Raji (cell line): ENCODE data around the gene GRIK2.

Experiments
- POLR2A ChIP-seq: IDR thresholded peaks from 2 replicates; pipeline ENCODE4 v1.6.1; 2011; ENCODE audit warnings: low read depth, low read length, control low read depth; ENCODE audit not compliant: insufficient read depth

Gene GRIK2

DNA sequence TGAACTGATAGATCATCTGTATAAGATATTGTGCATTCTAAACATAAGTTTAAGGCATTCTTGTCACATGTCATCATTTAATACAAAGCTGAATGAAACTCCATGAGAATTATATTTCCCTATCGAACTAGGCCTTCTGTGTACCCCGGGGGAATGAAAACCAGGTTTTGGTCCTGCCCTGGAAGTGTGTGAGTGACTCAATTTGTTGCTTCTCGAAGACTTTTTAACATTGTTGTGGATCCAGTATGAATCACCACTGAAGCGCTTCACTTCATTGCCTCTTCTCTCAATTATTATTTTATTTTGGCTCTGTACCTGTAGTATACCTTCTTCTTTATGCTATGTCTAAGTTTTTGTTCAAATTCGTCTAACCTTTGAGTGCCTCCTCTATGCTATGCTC, 150.8 kb downstream of the GRIK2 start:
- TF ChIP-seq POLR2A: no peak

DNA sequence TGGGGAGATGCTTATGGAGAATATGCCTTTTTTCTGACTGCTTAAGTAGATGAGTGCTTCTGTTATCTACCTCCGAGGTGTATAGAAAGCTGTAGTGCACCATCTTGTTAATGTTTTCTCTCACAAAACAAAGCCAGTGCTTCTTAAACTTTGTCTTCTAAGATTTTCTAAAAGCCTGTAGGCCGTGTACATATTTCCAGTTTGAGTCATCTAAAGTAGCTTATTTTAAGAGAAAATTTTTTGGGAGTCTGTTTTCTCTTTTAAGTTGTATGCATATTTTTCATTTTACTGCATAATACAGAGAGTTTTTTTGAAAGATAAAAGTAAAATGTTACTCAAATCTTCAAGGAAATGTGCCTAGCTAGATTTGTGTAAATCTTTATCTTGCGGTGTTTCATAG, 151.7 kb downstream of the GRIK2 start:
- no peak for TF ChIP-seq POLR2A

DNA sequence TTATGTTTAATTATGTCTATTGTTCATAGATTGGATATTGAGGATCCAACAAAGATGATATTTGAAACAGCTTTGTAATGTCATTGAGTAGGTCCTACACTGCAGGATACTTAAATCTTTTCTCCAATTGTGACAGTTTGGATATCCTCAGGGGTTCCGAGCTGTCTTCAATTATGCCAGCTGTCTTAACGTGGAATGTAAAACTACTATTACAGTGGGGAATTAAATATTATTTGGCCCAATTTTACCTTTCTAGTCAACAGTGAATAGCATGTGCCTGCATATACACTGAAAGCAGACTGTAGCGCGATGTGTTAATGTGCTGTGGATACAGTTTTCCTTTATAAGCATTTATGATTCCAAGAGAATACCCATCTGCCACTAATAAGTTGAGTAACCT, 156.9 kb downstream of the GRIK2 start:
- TF ChIP-seq POLR2A: no peak

DNA sequence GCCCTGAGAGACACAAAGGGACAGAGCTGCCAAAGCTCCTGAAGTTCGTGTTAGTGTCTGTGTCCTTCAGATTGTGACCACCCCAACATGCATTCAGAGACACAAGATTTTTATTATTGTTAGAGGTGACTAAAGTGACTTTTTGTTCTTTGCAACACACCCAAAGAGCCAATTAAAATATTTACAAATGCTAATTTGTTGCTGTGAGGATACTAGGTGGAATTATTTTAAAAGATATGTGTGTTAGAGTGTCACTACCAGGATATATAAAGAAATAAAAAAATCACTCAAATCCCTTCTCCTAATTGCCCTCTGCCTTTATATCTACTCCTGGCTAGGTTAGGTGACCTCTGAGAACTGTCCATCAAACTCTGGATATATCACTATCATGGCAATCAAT, 160.7 kb downstream of the GRIK2 start:
- TF ChIP-seq POLR2A: no peak

DNA sequence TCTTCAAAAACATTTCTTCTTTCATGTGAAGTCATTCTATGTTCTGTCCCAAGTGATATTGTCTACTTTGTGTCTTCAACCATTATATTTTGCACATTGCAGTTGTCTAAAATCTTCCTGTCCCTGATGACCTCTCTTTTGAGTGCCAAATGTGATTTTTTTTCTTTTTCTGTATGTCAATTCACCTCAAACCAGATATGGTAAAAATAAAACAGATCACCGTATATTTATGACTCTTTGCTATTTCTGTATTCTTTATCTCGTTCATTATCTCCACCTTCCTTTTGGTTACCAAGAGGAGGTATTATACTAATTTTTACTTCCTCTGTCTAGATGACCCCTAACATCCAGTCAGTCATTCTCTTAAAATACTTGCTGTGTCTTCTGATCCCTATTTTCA, 165.2 kb downstream of the GRIK2 start:
- TF ChIP-seq POLR2A: no peak

DNA sequence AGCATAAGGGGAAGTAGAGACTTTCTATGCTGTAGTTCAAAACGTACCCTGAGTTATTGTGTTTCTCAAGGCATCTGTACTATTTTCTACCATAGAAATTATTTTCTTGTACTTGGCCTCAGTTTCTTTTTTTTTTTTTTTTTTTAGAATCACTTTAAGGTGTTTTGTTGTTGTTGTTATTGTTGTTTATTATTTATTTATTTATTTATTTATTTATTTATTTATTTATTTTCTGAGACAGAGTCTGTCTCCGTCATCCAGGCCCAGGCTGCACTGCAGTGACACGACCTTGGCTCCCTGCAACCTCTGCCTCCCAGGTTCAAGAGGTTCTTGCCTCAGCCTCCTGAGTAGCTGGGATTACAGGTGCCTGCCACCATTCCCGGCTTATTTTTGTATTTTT, 179.1 kb downstream of the GRIK2 start:
- no peak for TF ChIP-seq POLR2A

DNA sequence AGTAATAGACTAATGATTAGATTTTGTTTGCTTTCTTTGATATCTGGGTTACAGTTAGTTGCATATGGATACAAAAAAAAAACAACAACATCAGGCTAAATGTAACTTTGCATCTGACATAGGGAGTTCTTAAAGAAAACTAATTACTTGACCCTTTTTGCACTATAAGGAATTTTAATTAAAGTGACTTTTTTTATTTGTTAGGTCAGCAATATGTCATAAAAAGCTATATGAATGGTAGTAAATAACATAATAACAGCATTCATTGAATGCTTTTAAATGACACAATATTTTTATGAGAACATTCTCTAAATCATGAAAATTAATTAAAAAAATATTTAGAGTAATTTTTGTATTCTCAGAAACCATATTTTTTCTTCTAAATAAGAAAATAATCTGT, 183.6 kb downstream of the GRIK2 start:
- TF ChIP-seq POLR2A: no peak

DNA sequence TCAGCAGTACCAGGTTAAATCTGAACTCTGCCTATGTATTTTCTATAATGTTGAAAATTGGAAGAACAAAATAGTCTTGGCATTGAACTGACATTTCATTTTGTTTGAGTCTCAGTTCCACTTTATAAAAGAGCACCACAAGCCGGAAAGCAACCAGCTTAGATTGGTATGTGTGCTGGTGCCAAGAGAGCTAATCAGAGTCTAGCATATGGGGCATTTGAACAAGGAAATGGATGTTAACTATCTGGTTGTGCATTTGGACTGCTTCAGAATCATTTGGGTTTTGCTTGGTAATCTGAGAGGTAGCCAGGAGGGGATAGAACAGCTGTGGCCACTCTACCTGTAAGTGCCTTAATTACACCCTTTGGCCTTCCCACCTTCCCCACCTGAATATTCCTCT, 184.8 kb downstream of the GRIK2 start:
- no peak for TF ChIP-seq POLR2A

DNA sequence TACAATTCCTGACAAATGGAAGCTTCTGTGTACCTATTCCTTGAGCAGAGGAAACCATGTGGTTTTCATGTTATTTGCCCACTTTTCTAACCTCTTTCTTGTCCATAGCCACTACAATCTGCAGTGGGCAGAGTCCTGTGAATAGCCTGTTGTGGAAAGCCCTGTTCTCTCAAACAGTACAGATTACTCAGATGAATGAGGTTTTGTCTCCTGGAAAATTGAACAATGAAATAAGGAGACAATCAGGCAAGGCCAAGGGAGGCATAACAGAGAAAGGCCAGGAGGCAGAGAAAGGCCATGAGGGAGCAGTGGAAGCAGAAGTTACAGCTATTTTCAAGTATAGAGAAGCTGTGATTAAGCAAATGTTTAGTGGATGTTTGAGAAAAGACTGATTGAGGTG, 189.3 kb downstream of the GRIK2 start:
- TF ChIP-seq POLR2A: no peak

DNA sequence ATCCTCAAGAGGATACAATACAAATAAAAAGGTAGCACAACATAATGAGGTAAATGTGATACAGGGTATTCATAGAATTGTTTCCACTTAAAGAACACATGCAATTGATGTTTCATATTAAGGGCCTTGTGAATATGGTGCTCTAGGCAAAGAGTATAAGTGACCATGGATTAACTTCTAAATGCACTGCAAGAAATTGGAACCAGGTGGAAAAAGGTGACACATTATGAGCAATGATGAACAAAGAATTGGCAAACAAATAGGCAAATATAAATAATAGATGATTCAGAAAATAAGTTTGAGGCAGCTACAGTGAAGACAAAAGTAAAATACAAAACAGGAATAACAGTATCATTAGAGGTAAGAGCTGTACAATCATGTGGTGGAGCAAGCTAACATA, 192.0 kb downstream of the GRIK2 start:
- no peak for TF ChIP-seq POLR2A

DNA sequence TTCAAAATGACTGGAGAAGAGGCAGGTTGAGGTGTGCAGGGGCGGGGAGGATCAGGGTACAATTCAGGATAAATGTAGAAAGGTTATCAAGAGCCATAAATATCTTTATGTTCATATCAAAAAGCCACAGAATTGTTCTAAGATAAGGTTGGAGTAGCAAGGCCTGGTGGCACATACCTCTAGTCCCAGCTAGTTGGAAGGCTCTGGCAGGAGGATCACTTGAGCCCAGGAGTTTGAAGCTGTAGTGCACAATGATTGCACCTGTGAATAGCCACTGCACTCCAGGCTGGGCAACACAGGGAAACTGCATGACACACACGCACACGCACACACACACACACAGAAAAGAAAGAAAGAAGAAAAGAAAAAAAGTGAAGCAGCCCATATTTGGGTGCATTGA, 194.8 kb downstream of the GRIK2 start:
- TF ChIP-seq POLR2A: no peak

DNA sequence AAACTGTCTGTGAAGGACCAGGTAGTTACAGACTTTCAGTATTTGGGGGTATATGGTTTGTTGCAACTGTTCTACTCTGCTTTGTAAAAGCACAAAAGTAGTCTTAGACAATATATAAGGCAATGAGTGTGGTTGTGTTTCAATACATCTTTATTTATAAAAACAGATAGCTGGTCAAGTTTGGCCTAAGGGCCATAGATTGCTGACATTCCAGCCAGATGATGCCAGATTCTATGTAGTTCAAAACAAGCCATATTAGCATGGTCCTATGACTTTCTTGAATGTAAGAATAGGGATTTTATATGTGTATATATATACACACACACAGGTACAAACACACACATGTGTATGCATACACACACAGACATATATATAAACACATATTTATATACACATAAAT, 201.8 kb downstream of the GRIK2 start:
- TF ChIP-seq POLR2A: no peak

DNA sequence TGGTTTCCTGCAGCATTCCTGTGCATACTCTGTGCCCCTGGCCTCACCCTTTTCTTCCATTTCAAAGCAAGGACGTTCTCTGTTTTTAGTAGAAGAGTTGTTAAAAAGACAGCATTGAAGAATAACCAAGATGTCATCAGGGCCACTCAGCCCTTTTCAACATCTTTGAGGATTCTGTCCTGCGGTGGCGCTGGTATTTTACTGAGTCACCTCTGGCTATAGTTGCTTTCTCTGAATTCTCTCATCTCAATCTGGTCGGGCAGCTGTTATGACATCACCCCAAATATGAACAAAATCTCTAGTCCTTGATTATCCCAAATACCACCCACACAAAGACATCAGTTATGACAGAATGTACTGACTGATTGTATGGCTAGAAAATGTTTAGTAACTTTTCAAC, 204.2 kb downstream of the GRIK2 start:
- no peak for TF ChIP-seq POLR2A

DNA sequence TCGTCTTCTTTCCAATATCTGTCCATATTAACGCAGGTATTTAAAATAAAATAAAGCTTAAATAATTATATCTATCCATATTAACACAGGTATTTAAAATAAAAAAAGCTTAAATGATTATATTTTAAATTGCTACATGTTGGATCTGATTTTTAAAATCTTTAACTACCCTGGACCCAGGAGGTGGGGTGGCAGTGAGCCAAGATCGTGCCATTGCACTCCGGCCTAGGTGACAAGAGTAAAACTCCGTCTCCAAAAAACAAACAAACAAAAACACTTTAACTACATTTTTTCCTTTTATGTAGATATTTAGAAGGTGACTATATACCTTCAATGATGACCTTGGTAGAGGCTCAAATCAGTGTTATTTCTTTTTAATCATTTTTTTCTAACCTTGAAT, 211.9 kb downstream of the GRIK2 start:
- TF ChIP-seq POLR2A: no peak

DNA sequence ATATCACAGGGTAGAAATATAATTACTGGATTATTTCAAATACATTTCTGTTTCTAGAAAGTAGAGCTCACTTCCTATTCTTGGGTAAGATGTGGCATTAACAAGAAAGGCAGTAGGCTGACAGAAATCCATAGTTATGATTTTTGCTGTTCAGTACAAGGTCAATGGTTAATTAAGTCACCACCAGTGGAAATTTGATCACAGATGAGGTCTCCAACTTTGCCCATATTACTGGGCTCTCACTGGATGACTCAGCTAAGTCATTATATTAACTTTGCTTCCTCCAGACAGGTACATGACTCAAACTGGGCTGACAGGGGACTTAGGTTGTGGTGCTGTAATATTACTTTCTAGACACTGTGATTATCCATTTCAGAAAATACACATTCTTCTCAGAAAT, 212.4 kb downstream of the GRIK2 start:
- no peak for TF ChIP-seq POLR2A

DNA sequence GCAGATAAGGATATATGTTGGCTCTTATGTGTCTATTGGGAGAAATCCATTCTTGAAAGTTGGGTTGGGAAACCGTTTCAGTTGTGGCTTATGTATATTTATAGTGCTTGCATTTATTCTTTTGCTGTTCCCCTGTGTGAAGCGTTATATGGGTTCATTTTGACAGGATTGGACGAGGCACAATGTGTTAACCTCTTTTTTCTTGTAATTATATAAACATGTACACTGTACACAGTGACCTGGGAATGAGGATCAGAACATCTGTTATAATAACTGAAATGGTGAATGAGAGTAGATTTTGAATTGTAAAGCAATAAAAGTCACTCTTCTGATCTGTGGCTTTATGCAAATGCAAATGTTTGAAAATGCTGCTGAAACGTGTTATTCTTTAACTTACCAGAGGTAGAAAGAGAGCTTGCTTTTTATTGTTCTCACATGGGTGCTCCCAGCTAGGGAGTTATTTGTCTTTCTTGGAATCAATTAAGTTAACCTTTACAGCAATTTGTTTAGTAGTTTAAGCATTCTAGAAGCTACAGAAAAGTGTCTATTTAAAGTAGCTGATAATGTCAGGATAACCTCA, 213.7 kb downstream of the GRIK2 start:
- TF ChIP-seq POLR2A: no peak

DNA sequence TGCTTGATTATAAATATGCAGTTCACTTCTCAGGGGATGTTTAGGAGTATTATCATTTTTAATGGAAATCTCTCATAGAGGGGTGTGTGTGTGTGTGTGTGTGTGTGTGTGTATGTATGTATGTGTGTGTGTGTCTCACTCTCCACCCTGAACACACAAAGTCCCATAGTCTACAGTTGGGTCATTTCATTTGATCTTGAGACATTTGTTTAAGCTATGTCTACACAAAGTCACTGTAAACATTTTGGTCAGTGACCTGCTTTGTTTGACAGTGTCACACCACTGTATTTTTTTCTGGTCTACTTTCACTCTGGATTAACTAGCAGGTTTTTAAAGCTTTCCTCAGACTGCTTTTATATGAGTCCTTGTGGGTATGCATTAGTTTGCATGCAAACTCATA, 215.2 kb downstream of the GRIK2 start:
- TF ChIP-seq POLR2A: no peak

DNA sequence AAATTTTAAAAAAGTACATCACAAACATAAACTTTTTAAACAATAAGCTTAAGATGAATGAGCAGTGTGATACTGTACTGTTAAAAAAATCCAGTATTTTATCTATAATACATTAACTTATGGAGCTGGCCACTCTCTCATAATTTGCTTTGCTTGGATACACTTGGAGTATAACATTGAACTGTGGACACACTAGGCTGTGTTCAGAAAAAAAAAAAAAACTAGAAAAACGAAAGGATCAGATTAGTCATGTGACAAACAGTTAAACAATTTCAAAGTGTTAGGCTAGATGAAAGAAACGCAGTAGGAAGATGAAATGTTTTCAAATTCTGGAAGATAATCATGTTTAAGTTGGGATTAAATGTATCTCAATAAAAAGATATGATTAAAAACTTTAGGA, 220.0 kb downstream of the GRIK2 start:
- TF ChIP-seq POLR2A: no peak

DNA sequence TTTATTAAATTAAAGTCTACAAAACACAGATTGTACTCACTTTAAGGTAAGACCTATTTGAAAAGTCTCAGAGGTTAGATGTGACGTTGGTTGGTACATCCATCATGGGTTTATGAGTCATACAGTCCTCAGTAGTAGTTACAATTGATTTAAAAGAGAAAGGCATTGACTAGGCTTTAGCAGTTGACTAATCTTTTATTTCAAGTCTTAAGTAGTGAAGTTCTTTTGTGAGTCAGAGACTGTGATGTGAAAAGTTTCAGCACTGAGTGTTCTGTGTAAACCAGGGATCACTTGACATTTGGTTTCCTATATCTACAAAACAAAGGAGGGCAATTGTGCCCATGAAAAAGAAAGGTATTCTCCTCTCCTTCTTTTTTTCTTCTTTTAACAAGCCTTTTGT, 221.3 kb downstream of the GRIK2 start:
- TF ChIP-seq POLR2A: no peak

DNA sequence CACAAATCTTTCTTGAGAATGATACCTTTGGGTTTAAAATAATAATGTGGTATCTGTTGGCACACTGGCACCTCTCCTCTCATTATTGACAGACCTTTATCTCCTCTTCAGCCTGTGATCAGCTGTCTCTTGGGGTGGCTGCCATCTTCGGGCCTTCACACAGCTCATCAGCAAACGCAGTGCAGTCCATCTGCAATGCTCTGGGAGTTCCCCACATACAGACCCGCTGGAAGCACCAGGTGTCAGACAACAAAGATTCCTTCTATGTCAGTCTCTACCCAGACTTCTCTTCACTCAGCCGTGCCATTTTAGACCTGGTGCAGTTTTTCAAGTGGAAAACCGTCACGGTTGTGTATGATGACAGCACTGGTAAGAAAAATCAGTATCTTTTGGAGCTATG, 232.8 kb downstream of the GRIK2 start:
- TF ChIP-seq POLR2A: no peak
